NCI-H774 (cell line): ENCODE measurements around the gene SCFD2.
A peak's percentile ranks its signal among the peaks of the same experiment; 100 is the strongest.

Experiments
- DNase-seq: peaks from one replicate; lab custom pipeline; 2025; lab: John Stamatoyannopoulos, UW

SCFD2 gene

GRCh38 chr4:52983563-52984303, 382.1 kb downstream of the SCFD2 start:
- DNase-seq = peak; percentile 44

- DNase-seq = no peak
Measured at GRCh38 chr4:52982946-52983340, 382.9 kb downstream of the SCFD2 start.

GRCh38 chr4:52982255-52982945, 383.5 kb downstream of the SCFD2 start:
- peak; percentile 20 for DNase-seq

- DNase-seq = no peak
Measured at GRCh38 chr4:52979821-52980590, 385.9 kb downstream of the SCFD2 start.

GRCh38 chr4:52979020-52979419, 386.8 kb downstream of the SCFD2 start:
- no peak for DNase-seq

- DNase-seq = no peak
Measured at GRCh38 chr4:52977252-52977651, 388.6 kb downstream of the SCFD2 start.

GRCh38 chr4:52976523-52977230, 389.2 kb downstream of the SCFD2 start:
- no peak for DNase-seq

- no peak for DNase-seq
Measured at GRCh38 chr4:52968691-52969090, 397.2 kb downstream of the SCFD2 start.

GRCh38 chr4:52968241-52968640, 397.6 kb downstream of the SCFD2 start:
- no peak for DNase-seq

GRCh38 chr4:52966781-52967180, 399.1 kb downstream of the SCFD2 start:
- no peak for DNase-seq

- DNase-seq = no peak
Measured at GRCh38 chr4:52966172-52966571, 399.7 kb downstream of the SCFD2 start.

- DNase-seq = no peak
Measured at GRCh38 chr4:52964561-52965101, 401.2 kb downstream of the SCFD2 start.

GRCh38 chr4:52964011-52964410, 401.9 kb downstream of the SCFD2 start:
- no peak for DNase-seq

- DNase-seq = no peak
Measured at GRCh38 chr4:52962721-52963120, 403.1 kb downstream of the SCFD2 start.

GRCh38 chr4:52961666-52962412, 404.0 kb downstream of the SCFD2 start:
- DNase-seq = no peak

- DNase-seq = no peak
Measured at GRCh38 chr4:52959541-52959940, 406.3 kb downstream of the SCFD2 start.

GRCh38 chr4:52957835-52958631, 407.8 kb downstream of the SCFD2 start:
- DNase-seq = no peak

- peak; percentile 67 for DNase-seq
Measured at GRCh38 chr4:52957220-52957686, 408.6 kb downstream of the SCFD2 start.

GRCh38 chr4:52956691-52957090, 409.2 kb downstream of the SCFD2 start:
- no peak for DNase-seq

GRCh38 chr4:52954560-52955170, 411.2 kb downstream of the SCFD2 start:
- DNase-seq = peak; percentile 6
